GM12878 (cell line): ENCODE data around the gene TRIM67. TPM values are rescaled to one million over a fixed set of nuclear protein-coding genes. Genes with fewer than 3 reads are reported as not detected.

Experiments
- ATAC-seq: fragments of 200-7000 bp; cut with Tn5 transposase; 3 replicates; pipeline ENCODE4 v1.9.1; 2020; ENCODE audit warnings: mild to moderate bottlenecking, moderate library complexity
- BruUV-seq: library from RNA; stranded (reverse); fragments of 400-500 nt; replicated peaks from 2 replicates; lab custom pipeline; 2021; lab: Mats Ljungman, UMichigan
- CTCF ChIA-PET: fragments of 300-600 bp; sonication (Branson Sonifier 250); formaldehyde crosslinking; extraction: SDS; loops from one replicate; lab custom pipeline; 2021; ENCODE audit warnings: inconsistent platforms; lab: Yijun Ruan, JAX
- POLR2A ChIA-PET: fragments of 350-600 bp; formaldehyde crosslinking; extraction: SDS; loops from one replicate; lab custom pipeline; 2021; ENCODE audit warnings: inconsistent platforms; lab: Charles Lee
- RAD21 ChIA-PET: fragments of 300-600 bp; sonication (Branson Sonifier 250); formaldehyde crosslinking; loops from one replicate; lab custom pipeline; 2023; ENCODE audit warnings: antibody characterized with exemption; ENCODE audit not compliant: unreplicated experiment; lab: Charles Lee
- SMC1A ChIA-PET: fragments of 300-600 bp; sonication (Branson Sonifier 250); formaldehyde crosslinking; loops from one replicate; lab custom pipeline; 2023; ENCODE audit not compliant: unreplicated experiment, uncharacterized antibody; lab: Charles Lee
- DNase-seq: peaks from one replicate; pipeline ENCODE4 v3.0.0-alpha.2; 2011; ENCODE audit warnings: low read depth, low spot score
- FAIRE-seq: peaks from 3 replicates; lab custom pipeline; 2011; peaks lifted over from hg19 to GRCh38; lab: Jason Lieb, UNC
- H2AFZ ChIP-seq: 2 replicates; pipeline ENCODE4 v1.6.0; 2011; ENCODE audit warnings: low read depth, low read length, control low read depth; ENCODE audit not compliant: control insufficient read depth
- H3K27ac ChIP-seq: 2 replicates; pipeline ENCODE4 v1.5.1; 2011; ENCODE audit warnings: control low read depth; ENCODE audit not compliant: control insufficient read depth, insufficient read depth
- H3K27me3 ChIP-seq, 2 experiments: replicated peaks in 1 of 2; 2 replicates each; pipeline versions ENCODE4 v1.6.0 to v1.6.1; 2011; ENCODE audit warnings: low read length in 1 of 2; ENCODE audit not compliant: control insufficient read depth in 2 of 2, insufficient read depth in 2 of 2
- H3K36me3 ChIP-seq, 2 experiments: 2 replicates each; pipeline ENCODE4 v1.5.1; 2011; ENCODE audit warnings: low read length in 1 of 2; ENCODE audit not compliant: control insufficient read depth in 2 of 2, insufficient read depth in 2 of 2
- H3K4me1 ChIP-seq: 2 replicates; pipeline ENCODE4 v1.6.1; 2011; ENCODE audit warnings: mild to moderate bottlenecking, low read length, moderate library complexity, mixed read lengths; ENCODE audit not compliant: control insufficient read depth, insufficient read depth
- H3K4me2 ChIP-seq: 2 replicates; pipeline ENCODE4 v1.6.0; 2011; ENCODE audit warnings: control low read depth; ENCODE audit not compliant: control insufficient read depth, insufficient read depth
- H3K4me3 ChIP-seq: fragments of 200-600 bp; sonication (generic); 2 replicates; pipeline ENCODE4 v1.5.1; 2016
- H3K79me2 ChIP-seq: 2 replicates; pipeline ENCODE4 v1.6.0; 2011; ENCODE audit warnings: low read length; ENCODE audit not compliant: control insufficient read depth, insufficient read depth
- H3K9ac ChIP-seq: 2 replicates; pipeline ENCODE4 v1.8.0; 2011; ENCODE audit warnings: low read length, control low read depth, mixed read lengths; ENCODE audit not compliant: control insufficient read depth, insufficient read depth
- H3K9me3 ChIP-seq: replicated peaks from 3 replicates; pipeline ENCODE4 v1.5.1; 2011; ENCODE audit warnings: mild to moderate bottlenecking, low read length; ENCODE audit not compliant: control insufficient read depth, insufficient read depth
- H4K20me1 ChIP-seq: 2 replicates; pipeline ENCODE4 v1.6.0; 2011; ENCODE audit not compliant: control insufficient read depth, insufficient read depth
- CBFB ChIP-seq: IDR thresholded peaks from 2 replicates; pipeline ENCODE4 v1.6.1; 2016; ENCODE audit warnings: antibody characterized with exemption, low read depth
- CBX3 ChIP-seq: fragments of 200-600 bp; sonication (generic); IDR thresholded peaks from 2 replicates; pipeline ENCODE4 v1.6.1; 2016; ENCODE audit warnings: low read depth, borderline replicate concordance
- CREB1 ChIP-seq: IDR thresholded peaks from 2 replicates; pipeline ENCODE4 v1.6.1; 2012; ENCODE audit warnings: low read depth, mild to moderate bottlenecking, inconsistent platforms
- GABPA ChIP-seq: IDR thresholded peaks from 2 replicates; pipeline ENCODE4 v1.6.1; 2014; ENCODE audit warnings: antibody characterized with exemption, low read depth, mild to moderate bottlenecking, inconsistent platforms
- MTA2 ChIP-seq: fragments of 450-650 bp; IDR thresholded peaks from 2 replicates; pipeline ENCODE4 v1.6.1; 2016; ENCODE audit warnings: low read depth, mild to moderate bottlenecking, moderate library complexity
- NFIC ChIP-seq: IDR thresholded peaks from 2 replicates; pipeline ENCODE4 v1.6.1; 2012; ENCODE audit warnings: low read depth, mild to moderate bottlenecking, inconsistent platforms, low read length, moderate library complexity
- NR2F1 ChIP-seq: fragments of 450-650 bp; conservative IDR thresholded peaks from 2 replicates; pipeline ENCODE4 v1.6.1; 2017; ENCODE audit warnings: mild to moderate bottlenecking
- SMARCA5 ChIP-seq: fragments of 450-650 bp; IDR thresholded peaks from 2 replicates; pipeline ENCODE4 v1.6.1; 2017; ENCODE audit warnings: mild to moderate bottlenecking
- TCF7 ChIP-seq: IDR thresholded peaks from 2 replicates; pipeline ENCODE4 v1.6.1; 2014; ENCODE audit warnings: antibody characterized with exemption, borderline replicate concordance
- WGBS: methylation state at CpG from one replicate; pipeline ENCODE4 v1.1.6; 2016; ENCODE audit warnings: low lambda C conversion rate; ENCODE audit not compliant: insufficient replicate concordance, insufficient coverage; ENCODE audit errors: missing lambda C conversion rate; 5-methylcytosine and 5-hydroxymethylcytosine counted together
- in situ Hi-C: fragments of 300-500 bp; cut with MboI; formaldehyde crosslinking; loops from 9 replicates; pipeline ENCODE4 v1.14.3; 2018; ENCODE audit warnings: mixed read lengths
- intact Hi-C: fragments of 100-400 bp; cut with micrococcal nuclease; formaldehyde crosslinking; loops from one replicate; pipeline ENCODE4 v1.14.2; 2022; ENCODE audit not compliant: unreplicated experiment
- polyA plus RNA-seq, 11 experiments: library from polyadenylated mRNA; depleted of rRNA in 4 of 11; unstranded in 6 of 11; stranded (reverse) in 5 of 11; fragments of >200 nt; fragmentation: Nextera tagmentation in 4 of 11; fragmentation: Illumina TruSeq in 1 of 11; extraction: Ambion mirVana in 4 of 11; extraction: Trizol in 1 of 11; gene quantifications; 1 replicate in 1 of 11; 2 replicates in 10 of 11; pipeline versions ENCODE4 v1.2.1 to v1.2.3, GENCODE V29; 2011 to 2016; ENCODE audit warnings: inconsistent platforms in 2 of 11, missing spikeins in 2 of 11, low read depth in 1 of 11
- total RNA-seq, 4 experiments: library from RNA; depleted of rRNA in 3 of 4; stranded (reverse); fragments of >200 nt in 3 of 4; fragmentation: Illumina TruSeq in 1 of 4; extraction: Trizol in 1 of 4; gene quantifications; 2 replicates each; pipeline versions ENCODE4 v1.2.1 to v1.2.3, GENCODE V29; 2013 to 2021

The TRIM67 gene
- total and polyA plus RNA-seq, 10 of the 15 experiments (the other 5 are each of a cell fraction or from before 2014, with no cell fraction given): under 0.01 to 0.01 TPM; not detected in 8

DNA sequence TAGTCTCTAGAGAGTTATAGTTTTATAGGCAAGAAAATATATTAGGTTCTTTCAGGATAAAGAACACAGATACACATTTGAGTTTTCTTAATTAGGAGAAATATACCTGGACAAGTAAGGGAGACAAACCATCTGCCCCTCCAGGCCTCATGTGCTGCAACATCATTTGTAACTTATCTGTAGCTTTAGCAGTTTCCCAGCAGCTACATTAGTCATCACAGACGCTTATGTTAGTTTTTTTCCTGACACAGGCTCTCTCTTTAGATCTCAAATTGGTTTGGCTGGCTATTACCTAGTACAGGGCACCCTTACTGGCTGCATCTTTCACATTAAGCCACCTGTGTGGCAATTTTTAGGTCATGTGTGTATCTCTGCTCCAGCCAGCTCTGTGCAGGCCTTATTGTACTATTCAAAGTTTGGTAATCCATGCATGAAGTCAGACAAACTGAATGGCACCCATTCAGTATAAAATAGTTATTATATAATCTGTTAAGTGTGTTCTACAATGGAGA, 105.0 kb downstream of the TRIM67 start:
- Histone ChIP-seq H4K20me1 (no peaks in the 10 kb centered on the region), H3K4me1 (no peaks in the 10 kb centered on the region), H3K27ac (no peak overlapping the region), H3K4me2 (no peak overlapping the region), H3K9ac (no peak overlapping the region), H3K27me3 (no peaks in the 10 kb centered on the region), H3K4me3 (no peak overlapping the region), H3K9me3 (no peaks in the 10 kb centered on the region), H3K79me2 (no peaks in the 10 kb centered on the region), H2AFZ (no peak overlapping the region), H3K36me3 (peaks cover 4 to 40% of the 10 kb centered on the region in 2 experiments)
- no peak for FAIRE-seq
- in situ Hi-C loops (no loop called here), intact Hi-C loops (no loop called here)
- DNase-seq: no peak
- ChIA-PET CTCF (interaction anchor here (0.9 kb wide), 1 partner anchor 48 kb away, joined by 3 read pairs; no protein-coding TSS in a partner anchor), POLR2A (no interaction called here), RAD21 (no interaction called here), SMC1A (no interaction called here)
- TF ChIP-seq CBFB (no peak), TCF7 (no peak), GABPA (no peak), CBX3 (no peak), MTA2 (no peak), SMARCA5 (no peak), CREB1 (no peak), NFIC (no peak), NR2F1 (no peak)
- 55% methylated on average over 1 of the region's 1 CpG for WGBS
- no peak for ATAC-seq
- BruUV-seq: no TSS peak

Other genes with a start within 250 kb of the TRIM67 start
- 19.7 and 19.9 TPM in 2 replicates for gene TTC13, start 183.2 kb upstream of the TRIM67 start, total RNA-seq (2014; rRNA removed)
- 24.6 and 26.2 TPM in 2 replicates for gene TTC13, start 183.2 kb upstream of the TRIM67 start, total RNA-seq (2014; rRNA removed; fragmentation: Illumina TruSeq; extraction: Trizol)
- 25.6 and 25.9 TPM in 2 replicates for gene TTC13, start 183.2 kb upstream of the TRIM67 start, total RNA-seq (2021)
- 10.2 and 14.3 TPM in 2 replicates for gene TTC13, start 183.2 kb upstream of the TRIM67 start, polyA plus RNA-seq (2011; rRNA removed)
- gene TTC13, start 183.2 kb upstream of the TRIM67 start, polyA plus RNA-seq (2014; fragmentation: Illumina TruSeq; extraction: Trizol): 30.8 and 35.5 TPM in 2 replicates
- gene TTC13, start 183.2 kb upstream of the TRIM67 start, polyA plus RNA-seq (2014; fragmentation: Nextera tagmentation; extraction: Ambion mirVana): 1 to 10 TPM; 5.8 to 7.1 TPM
- 23.1 and 26.5 TPM in 2 replicates for gene TTC13, start 183.2 kb upstream of the TRIM67 start, polyA plus RNA-seq (2014; rRNA removed)
- gene TTC13, start 183.2 kb upstream of the TRIM67 start, polyA plus RNA-seq (2016; fragmentation: Nextera tagmentation; extraction: Ambion mirVana): 10 to 100 TPM; 16.4 to 17.0 TPM
- 24.8 and 25.8 TPM in 2 replicates for gene ARV1, start 183.0 kb upstream of the TRIM67 start, total RNA-seq (2014; rRNA removed)
- gene ARV1, start 183.0 kb upstream of the TRIM67 start, total RNA-seq (2014; rRNA removed; fragmentation: Illumina TruSeq; extraction: Trizol): 29.8 and 30.1 TPM in 2 replicates
- 23.2 and 23.7 TPM in 2 replicates for gene ARV1, start 183.0 kb upstream of the TRIM67 start, total RNA-seq (2021)
- 44.0 and 57.2 TPM in 2 replicates for gene ARV1, start 183.0 kb upstream of the TRIM67 start, polyA plus RNA-seq (2011; rRNA removed)
- 42.4 and 53.5 TPM in 2 replicates for gene ARV1, start 183.0 kb upstream of the TRIM67 start, polyA plus RNA-seq (2014; fragmentation: Illumina TruSeq; extraction: Trizol)
- 10 to 100 TPM; 23.7 to 24.0 TPM for gene ARV1, start 183.0 kb upstream of the TRIM67 start, polyA plus RNA-seq (2014; fragmentation: Nextera tagmentation; extraction: Ambion mirVana)
- gene ARV1, start 183.0 kb upstream of the TRIM67 start, polyA plus RNA-seq (2014; rRNA removed): 30.4 and 41.1 TPM in 2 replicates
- 10 to 100 TPM; 54.0 to 55.1 TPM for gene ARV1, start 183.0 kb upstream of the TRIM67 start, polyA plus RNA-seq (2016; fragmentation: Nextera tagmentation; extraction: Ambion mirVana)
- gene FAM89A, start 121.8 kb upstream of the TRIM67 start, total RNA-seq (2014; rRNA removed): 0.11 and 0.16 TPM in 2 replicates
- gene FAM89A, start 121.8 kb upstream of the TRIM67 start, total RNA-seq (2014; rRNA removed; fragmentation: Illumina TruSeq; extraction: Trizol): not detected in 2 replicates
- 0.13 TPM in 1 of 2 replicates, not detected in the other for gene FAM89A, start 121.8 kb upstream of the TRIM67 start, total RNA-seq (2021)
- gene FAM89A, start 121.8 kb upstream of the TRIM67 start, polyA plus RNA-seq (2011; rRNA removed): 0.43 and 0.72 TPM in 2 replicates
- gene FAM89A, start 121.8 kb upstream of the TRIM67 start, polyA plus RNA-seq (2014; fragmentation: Illumina TruSeq; extraction: Trizol): 0.06 and 0.29 TPM in 2 replicates
- under 1 TPM in 1 of 2 experiments, not detected in 1; 0.13 TPM for gene FAM89A, start 121.8 kb upstream of the TRIM67 start, polyA plus RNA-seq (2014; fragmentation: Nextera tagmentation; extraction: Ambion mirVana)
- gene FAM89A, start 121.8 kb upstream of the TRIM67 start, polyA plus RNA-seq (2014; rRNA removed): 0.05 and 0.17 TPM in 2 replicates
- under 1 TPM in 1 of 2 experiments, not detected in 1; 0.15 TPM for gene FAM89A, start 121.8 kb upstream of the TRIM67 start, polyA plus RNA-seq (2016; fragmentation: Nextera tagmentation; extraction: Ambion mirVana)
- 48.9 and 63.9 TPM in 2 replicates for gene GNPAT, start 79.2 kb downstream of the TRIM67 start, total RNA-seq (2014; rRNA removed)
- gene GNPAT, start 79.2 kb downstream of the TRIM67 start, total RNA-seq (2014; rRNA removed; fragmentation: Illumina TruSeq; extraction: Trizol): 48.7 and 49.6 TPM in 2 replicates
- gene GNPAT, start 79.2 kb downstream of the TRIM67 start, total RNA-seq (2021): 37.7 and 44.0 TPM in 2 replicates
- 57.0 and 83.1 TPM in 2 replicates for gene GNPAT, start 79.2 kb downstream of the TRIM67 start, polyA plus RNA-seq (2011; rRNA removed)
- gene GNPAT, start 79.2 kb downstream of the TRIM67 start, polyA plus RNA-seq (2014; fragmentation: Illumina TruSeq; extraction: Trizol): 45.6 and 51.4 TPM in 2 replicates
- gene GNPAT, start 79.2 kb downstream of the TRIM67 start, polyA plus RNA-seq (2014; fragmentation: Nextera tagmentation; extraction: Ambion mirVana): 10 to 100 TPM; 24.0 to 30.1 TPM
- 33.9 and 43.2 TPM in 2 replicates for gene GNPAT, start 79.2 kb downstream of the TRIM67 start, polyA plus RNA-seq (2014; rRNA removed)
- gene GNPAT, start 79.2 kb downstream of the TRIM67 start, polyA plus RNA-seq (2016; fragmentation: Nextera tagmentation; extraction: Ambion mirVana): 10 to 100 TPM; 67.9 to 70.6 TPM
- gene EXOC8, start 175.8 kb downstream of the TRIM67 start, total RNA-seq (2014; rRNA removed): 7.6 and 8.6 TPM in 2 replicates
- gene EXOC8, start 175.8 kb downstream of the TRIM67 start, total RNA-seq (2014; rRNA removed; fragmentation: Illumina TruSeq; extraction: Trizol): 10.6 and 11.3 TPM in 2 replicates
- gene EXOC8, start 175.8 kb downstream of the TRIM67 start, total RNA-seq (2021): 11.3 and 11.4 TPM in 2 replicates
- 5.8 and 7.7 TPM in 2 replicates for gene EXOC8, start 175.8 kb downstream of the TRIM67 start, polyA plus RNA-seq (2011; rRNA removed)
- 7.3 and 8.0 TPM in 2 replicates for gene EXOC8, start 175.8 kb downstream of the TRIM67 start, polyA plus RNA-seq (2014; fragmentation: Illumina TruSeq; extraction: Trizol)
- 1 to 10 TPM; 2.0 to 3.2 TPM for gene EXOC8, start 175.8 kb downstream of the TRIM67 start, polyA plus RNA-seq (2014; fragmentation: Nextera tagmentation; extraction: Ambion mirVana)
- 6.0 and 6.8 TPM in 2 replicates for gene EXOC8, start 175.8 kb downstream of the TRIM67 start, polyA plus RNA-seq (2014; rRNA removed)
- 1 to 10 TPM; 4.2 to 4.4 TPM for gene EXOC8, start 175.8 kb downstream of the TRIM67 start, polyA plus RNA-seq (2016; fragmentation: Nextera tagmentation; extraction: Ambion mirVana)
- gene SPRTN, start 176.2 kb downstream of the TRIM67 start, total RNA-seq (2014; rRNA removed): 11.7 and 12.5 TPM in 2 replicates
- 14.7 and 16.5 TPM in 2 replicates for gene SPRTN, start 176.2 kb downstream of the TRIM67 start, total RNA-seq (2014; rRNA removed; fragmentation: Illumina TruSeq; extraction: Trizol)
- gene SPRTN, start 176.2 kb downstream of the TRIM67 start, total RNA-seq (2021): 11.9 and 12.1 TPM in 2 replicates
- gene SPRTN, start 176.2 kb downstream of the TRIM67 start, polyA plus RNA-seq (2011; rRNA removed): 7.1 and 7.2 TPM in 2 replicates
- gene SPRTN, start 176.2 kb downstream of the TRIM67 start, polyA plus RNA-seq (2014; fragmentation: Illumina TruSeq; extraction: Trizol): 9.6 and 11.1 TPM in 2 replicates
- gene SPRTN, start 176.2 kb downstream of the TRIM67 start, polyA plus RNA-seq (2014; fragmentation: Nextera tagmentation; extraction: Ambion mirVana): 1 to 10 TPM; 4.4 to 5.9 TPM
- gene SPRTN, start 176.2 kb downstream of the TRIM67 start, polyA plus RNA-seq (2014; rRNA removed): 7.2 and 12.2 TPM in 2 replicates
- 10 to 100 TPM; 12.8 to 13.9 TPM for gene SPRTN, start 176.2 kb downstream of the TRIM67 start, polyA plus RNA-seq (2016; fragmentation: Nextera tagmentation; extraction: Ambion mirVana)